Activated T-cell treated with anti-CD3 and anti-CD28 coated beads for 4 hours (primary cell): Measurements from ENCODE around the gene CD2AP.

Experiments
- DNase-seq: peaks from one replicate; pipeline ENCODE4 v3.0.0-alpha.2; 2020

CD2AP gene

DNA sequence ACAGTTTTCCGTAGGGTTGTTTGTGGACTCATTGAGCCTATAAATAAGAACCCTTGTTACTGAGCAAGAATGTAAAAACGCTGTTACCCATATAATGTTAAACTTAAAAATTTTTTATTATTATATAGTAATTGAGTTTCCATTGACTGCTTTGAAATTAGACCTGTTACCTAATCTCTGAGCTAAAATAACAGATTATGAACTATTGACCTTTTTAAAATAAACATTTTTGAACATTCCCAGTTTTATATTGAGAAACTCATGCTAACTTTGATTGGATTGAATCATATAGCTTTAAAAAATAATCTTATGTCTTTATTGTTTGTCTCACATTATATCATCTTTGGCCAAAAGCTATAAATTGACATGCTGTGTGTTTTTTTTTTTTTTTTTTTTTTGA lies 95.5 kb downstream of the CD2AP start:
- DNase-seq = no peak

DNA sequence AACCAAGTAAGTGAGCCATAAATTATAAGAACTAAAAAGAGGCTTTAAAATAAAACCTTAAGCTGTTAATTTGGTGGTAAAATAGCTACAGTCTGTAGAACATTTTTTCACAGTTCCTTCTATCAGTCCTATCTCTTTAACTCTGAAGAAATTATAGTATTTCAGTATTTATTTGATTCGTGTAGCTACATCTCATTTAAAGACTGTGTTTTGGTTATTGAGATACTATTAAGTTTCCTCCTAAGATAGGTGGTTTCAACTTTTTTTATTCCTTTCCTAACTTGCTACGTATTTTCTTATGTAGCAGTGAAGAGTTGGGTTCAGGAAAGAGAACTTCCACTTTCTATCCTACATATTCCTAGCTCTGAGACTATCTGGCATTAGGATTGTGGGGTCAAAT lies 97.2 kb downstream of the CD2AP start:
- DNase-seq = no peak

DNA sequence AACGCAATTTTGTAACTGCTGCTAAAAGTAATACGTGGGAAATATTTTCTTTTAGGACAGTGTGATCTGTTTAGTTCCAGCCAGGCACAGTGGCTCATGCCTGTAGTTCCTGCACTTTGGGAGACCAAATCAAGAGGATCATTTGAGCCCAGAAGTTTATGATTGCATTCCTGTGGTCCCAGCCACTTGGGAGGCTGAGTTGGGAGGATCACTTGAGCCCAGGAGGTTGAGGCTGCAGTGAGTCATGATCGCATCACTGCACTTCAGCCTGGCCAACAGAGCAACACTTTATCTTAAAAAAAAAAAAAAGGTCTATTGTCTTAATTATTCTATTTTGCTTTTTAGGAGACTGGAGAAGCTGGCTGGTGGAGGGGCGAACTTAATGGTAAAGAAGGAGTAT lies 101.5 kb downstream of the CD2AP start:
- no peak for DNase-seq

DNA sequence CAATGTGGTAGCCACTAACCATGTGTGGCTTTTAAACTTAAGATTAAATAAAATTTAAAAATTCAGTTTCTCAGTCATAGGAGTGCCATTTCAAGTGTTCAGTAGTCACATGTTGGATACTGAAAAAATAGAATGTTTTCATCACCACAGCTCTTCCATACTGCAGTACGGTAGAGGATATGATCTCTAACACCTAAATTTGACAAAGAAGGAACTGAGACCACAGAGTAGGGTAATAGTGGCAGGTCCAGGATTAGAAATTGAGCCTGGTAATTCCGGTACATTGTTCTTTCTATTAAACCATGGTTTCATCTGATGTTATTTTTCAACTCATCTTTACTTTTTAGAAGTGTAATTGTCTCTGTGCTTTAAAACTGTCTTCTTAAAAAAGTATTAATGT lies 104.0 kb downstream of the CD2AP start:
- no peak for DNase-seq

DNA sequence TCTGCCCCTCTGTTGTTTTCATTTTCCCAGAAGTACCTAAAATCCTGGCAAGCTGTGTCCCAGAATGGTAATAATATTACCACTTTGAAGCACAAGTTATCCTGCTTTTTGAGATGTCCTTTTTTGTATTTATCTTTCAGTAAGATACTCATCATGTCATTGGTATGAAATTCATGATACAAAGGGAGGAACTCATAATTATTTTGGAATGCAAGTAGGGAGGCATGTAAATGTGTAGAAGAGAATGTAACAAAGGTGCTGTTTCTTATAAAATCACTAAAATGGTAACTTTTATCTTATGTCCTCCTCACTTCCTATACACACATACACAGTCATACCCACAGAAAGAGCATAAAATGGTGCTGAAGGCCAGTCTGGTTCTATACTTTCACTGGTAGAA lies 109.9 kb downstream of the CD2AP start:
- no peak for DNase-seq

DNA sequence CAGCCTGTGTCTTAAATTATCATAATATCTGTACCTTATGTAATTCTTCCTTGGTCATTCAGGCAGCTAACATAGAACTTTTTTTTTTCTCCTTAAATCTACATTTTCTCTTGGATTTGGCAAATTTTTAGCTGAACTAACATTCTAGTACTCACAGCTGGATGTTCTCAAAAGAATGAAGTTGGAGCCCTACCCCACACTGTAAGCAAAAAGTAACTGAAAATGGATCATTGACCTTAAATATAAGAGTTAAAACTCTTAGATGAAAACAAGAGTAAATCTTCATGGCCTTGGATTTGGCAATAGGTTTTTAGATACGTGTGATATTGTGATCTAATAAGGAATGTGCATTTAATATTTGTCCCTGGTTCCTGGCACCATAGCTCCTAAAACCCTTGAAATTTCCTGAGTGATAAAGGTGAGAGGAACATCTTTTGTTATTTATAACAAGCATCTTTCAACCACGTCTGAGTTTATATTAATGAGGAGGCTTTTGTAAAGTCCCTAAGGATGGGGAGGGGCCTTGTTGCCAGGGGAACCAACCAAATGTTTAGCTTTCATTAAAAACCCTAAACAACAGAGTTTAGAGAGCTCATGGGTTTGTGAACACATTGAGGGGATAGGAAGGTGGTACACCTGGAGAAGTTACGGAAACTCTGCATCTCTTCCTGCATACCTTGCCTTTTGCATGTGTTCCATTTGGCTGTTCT lies 114.7 kb downstream of the CD2AP start:
- no peak for DNase-seq

DNA sequence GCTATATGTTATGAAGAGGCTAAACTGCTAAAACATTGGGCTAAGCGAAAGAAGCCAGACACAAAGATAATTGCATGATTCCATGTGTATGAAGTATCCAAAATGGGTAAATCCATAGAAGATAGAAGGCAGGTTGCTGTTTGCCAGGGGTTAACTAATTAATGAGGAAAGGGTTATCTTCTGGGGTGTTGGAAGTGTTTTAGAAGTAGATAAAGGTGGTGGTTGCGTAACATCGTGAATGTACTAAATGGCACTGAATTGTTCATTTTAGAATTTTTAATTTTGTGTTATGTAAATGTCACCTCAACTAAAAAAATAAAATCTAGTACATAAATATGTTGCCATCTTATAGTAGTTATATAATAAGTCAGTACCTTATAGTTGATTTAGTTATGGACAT lies 116.4 kb downstream of the CD2AP start:
- DNase-seq = no peak

DNA sequence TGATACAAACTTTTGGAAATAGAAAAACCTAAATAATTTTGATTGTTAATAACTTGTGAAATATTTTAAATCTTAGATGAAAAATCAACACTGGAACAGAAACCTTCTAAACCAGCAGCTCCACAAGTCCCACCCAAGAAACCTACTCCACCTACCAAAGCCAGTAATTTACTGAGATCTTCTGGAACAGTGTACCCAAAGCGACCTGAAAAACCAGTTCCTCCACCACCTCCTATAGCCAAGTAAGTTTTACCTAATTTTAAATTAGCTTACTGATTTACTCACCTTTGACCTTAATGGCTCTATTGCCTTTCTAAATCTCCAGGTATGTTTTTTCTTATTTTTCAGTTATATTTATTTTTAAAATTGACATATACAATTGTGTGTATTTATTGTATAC lies 118.2 kb downstream of the CD2AP start:
- DNase-seq = no peak

DNA sequence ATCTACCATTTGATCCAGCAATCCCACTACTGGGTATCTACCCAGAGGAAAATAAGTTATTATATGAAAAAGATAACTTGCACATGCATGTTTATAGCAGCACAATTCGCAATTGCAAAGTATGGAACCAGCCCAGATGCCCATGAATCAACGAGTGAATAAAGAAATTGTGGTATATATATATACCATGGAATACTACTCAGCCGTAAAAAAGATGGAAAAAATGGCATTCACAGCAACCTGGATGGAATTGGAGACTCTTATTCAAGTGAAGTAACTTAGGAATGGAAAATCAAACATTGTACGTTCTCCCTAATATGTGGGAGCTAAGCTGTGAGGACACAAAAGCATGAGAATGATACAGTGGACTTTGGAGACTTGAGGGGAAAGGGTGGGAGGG lies 120.8 kb downstream of the CD2AP start:
- DNase-seq = no peak

DNA sequence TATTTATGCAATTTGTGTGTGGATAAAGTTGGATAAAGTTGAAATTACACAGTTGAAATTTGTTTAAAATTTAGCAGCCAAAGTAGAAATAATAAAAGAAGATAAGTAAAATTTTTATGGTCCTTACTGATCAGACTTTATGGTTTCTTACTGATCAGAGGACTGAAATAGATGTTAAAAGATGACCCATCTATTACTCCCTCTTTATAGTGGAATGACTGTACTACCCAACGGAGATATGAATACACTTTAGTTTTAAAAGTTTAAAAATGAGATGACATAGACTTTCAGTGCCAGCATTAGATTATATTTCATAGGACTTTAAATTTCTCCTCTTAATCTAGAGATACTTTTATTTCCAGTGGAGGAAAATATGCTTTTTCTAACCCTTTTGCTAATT lies 121.9 kb downstream of the CD2AP start:
- no peak for DNase-seq

DNA sequence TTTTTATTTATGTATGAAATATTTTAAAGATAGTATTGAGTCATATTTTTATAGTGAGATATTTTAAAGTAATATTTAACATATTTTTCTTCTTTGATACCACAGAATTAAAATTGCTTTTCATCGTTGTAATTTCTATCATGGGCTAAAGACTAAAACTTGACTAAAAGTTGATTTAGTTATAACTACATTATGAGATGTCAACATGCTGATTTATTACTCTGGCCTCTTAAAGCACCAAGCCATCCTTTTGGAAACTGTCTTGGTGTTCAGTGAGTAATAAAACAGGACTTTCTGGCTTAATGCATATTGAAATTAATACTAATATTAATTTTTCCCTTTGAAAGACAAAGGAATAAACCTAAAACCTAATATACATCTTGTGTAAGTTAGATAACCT lies 125.6 kb downstream of the CD2AP start:
- DNase-seq = no peak

DNA sequence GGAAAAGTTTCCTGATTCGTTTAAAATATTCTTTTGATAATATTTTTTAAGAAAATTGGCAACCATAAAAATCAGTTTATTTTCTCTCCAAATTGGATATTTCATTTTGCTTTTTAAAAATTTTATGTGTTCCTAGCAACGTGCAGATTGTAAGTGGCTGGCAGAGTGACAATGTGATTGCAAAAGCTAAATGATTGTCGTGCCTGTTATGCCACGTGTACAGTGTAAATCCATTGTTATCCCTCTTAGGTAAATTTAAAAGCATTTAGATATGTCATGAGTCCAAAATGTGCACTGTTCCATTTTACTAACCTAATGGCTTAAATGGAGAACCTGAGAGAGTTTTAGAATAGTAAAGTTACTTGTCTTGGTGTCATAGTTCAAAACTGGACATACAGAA lies 126.4 kb downstream of the CD2AP start:
- DNase-seq = no peak

DNA sequence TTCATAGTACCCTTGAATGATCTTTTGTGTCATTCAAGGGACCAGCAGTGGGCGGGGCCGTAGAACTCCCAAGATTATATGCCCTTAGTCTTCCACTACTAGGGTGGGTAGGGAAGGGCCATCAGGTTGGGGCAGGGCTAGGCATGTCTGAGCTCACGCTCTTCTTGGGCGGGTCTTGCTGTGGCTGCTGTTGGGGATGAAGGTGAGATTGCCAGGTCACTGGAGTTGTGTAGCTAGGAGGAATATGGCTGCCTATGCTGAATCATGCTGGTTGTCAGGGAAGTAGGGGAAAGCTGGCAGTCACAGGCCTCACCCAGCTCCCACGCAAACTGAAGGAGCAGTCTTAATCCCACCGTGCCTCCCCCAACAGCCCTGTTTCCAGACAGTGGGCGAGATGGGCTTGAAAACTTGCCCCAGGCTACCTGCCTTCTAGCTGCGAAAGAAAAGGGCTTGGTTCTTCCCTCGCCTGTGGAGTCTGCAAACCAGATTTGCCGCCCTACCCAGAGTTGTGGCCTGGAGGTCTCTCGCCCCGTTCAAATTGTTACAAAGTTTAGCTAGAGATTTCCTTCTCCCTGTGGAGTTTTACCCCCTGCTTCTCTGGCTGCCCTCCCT lies 144.4 kb downstream of the CD2AP start:
- no peak for DNase-seq

DNA sequence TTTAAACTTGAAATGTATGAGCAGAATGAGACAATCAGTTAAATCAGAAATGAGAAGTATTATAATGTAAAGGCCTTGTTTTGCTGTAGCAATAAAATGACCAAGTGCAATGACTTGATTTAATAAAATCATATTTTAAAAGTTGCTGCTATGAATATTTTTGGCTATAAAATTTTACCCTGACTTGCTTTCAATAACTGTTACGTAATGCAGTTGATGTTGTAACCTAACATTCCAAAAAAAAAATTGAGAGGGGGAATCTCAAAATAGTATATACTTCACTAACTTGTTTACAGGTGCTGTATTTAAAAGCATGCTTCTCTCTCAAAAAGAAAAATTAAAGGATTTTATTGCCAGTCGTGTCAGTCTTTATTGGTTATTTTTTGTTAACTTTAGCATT lies 149.2 kb downstream of the CD2AP start:
- DNase-seq = no peak

DNA sequence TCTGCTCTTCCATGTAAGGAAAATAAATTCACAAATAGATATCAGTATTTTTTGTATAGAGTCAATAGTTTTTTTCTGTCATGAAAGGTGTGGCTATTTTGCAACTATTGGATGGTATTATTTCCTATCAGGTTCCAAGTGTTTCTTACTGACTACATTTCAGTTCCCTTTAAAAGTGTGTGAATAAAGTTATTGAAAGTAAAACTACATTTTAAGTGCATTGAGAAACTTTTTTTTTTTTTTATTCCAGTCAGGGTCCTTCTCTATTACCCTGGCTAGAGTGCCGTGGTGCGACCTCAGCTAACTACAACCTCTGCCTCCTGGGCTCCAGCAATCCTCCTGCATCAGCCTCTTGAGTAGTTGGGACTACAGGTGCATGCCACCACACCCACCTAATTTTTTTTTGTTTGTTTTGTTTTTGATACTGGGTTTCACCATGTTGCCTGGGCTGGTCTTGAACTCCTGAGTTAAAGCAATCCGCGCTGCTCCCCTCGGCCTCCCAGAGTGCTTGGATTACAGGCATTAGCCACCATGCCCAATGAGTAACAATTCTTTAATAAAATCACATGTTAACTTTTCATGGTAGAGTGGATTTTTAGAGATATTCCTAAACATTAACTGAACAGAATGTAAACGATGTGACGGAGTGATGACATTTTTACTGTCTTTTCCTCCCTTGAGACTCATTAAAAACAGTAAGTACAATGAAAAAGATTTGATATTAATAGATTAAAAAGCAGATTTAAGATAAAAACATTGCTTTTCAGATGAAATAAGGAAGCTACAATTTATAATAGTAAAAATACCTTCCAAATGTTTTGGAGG lies 151.1 kb downstream of the CD2AP start:
- DNase-seq = no peak

DNA sequence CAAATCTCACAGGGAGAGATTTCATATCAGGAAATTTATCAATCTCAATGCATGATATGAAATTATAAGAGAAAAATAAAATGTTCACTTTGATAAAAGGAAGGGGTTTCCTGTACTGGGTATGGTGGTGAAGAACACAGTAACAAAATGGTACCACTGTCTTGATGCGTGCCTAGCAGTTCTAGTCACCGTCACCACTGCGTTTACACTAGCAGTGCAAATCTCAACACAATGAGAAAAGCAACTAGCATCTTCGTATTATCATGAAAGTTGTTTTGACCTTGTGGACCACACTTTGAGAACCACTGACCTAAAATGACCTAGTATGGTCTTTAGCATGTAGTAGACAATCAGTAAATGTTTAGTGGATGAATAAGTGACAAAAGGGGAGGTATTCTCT lies 152.4 kb downstream of the CD2AP start:
- no peak for DNase-seq

DNA sequence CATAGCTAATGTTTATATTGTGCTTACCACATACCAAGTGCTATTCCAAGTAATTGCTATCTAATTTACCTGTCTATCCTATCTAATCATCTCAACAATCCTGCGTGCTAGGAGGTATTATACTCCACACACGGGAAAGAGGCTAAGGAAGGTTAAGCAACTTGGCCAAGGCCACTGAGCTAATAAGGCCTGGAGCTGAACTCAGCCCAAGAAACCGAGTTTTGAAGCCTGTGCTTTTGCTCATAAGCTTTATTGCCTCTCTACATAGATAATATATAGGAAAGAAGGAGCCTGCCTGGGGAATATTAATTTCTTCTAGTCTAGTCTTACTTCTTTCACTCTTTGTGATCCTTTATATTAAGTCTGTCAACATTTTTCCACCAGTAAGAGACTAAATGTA lies 153.0 kb downstream of the CD2AP start:
- DNase-seq = no peak

DNA sequence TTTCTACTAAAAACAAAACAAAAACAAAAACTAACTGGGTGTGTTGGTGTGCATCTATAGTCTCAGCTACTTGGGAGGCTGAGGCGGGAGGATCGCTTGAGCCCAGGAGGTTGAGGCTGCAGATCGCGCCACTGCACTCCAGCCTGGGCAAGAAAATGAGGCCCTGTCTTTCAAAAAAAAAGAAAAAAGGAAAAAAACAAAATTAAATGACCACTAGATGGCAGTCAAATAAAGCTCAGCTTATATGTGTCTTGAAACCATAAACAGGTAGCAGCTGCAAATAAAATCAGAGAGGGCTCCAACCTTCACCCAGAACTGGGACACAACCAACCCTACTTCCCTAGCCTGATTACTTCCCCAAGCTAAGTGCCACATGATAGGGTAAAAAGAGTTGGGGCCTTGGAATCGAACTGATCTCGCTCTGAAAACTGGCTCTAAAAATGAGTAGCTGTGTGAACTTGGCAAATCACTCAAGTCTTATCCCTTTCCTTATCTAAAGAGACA lies 153.7 kb downstream of the CD2AP start:
- no peak for DNase-seq

DNA sequence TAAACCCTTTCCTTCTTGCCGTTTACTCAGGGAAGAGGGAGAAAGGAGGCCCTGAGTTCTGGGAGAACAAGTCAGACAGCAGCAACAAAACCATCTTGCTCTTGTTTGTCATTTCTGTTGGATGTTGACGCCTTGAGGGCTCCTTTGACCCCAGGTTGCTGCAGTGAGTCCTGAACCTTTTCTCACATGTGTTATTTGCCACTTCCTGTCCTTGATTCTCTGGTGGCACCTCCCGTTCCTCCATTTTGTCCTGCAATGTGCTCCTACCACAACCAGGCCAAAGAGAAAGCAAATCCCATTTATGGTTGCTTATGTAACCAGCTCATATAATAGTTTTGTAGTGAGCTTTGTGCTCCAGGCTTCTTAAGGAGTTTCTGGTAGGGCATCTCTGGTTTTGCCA lies 154.2 kb downstream of the CD2AP start:
- DNase-seq = no peak

DNA sequence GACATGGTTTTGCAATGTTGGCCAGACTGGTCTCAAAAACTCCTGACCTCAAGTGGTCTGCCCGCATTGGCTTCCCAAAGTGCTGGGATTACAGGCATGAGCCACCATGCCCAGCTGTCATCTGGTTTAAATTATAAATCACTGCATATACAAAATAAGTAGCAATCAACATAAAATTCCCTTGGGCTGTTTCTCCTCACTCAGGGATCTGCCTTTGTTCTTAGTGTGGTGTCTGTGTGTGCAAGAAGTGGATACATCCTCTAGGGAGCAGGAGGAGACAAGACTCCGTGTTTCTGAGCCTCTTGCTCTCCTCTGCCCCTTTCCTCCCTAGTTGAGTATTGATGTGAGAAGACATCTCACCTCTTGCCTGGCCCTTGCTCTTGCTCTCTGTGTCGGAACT lies 155.6 kb downstream of the CD2AP start:
- no peak for DNase-seq

DNA sequence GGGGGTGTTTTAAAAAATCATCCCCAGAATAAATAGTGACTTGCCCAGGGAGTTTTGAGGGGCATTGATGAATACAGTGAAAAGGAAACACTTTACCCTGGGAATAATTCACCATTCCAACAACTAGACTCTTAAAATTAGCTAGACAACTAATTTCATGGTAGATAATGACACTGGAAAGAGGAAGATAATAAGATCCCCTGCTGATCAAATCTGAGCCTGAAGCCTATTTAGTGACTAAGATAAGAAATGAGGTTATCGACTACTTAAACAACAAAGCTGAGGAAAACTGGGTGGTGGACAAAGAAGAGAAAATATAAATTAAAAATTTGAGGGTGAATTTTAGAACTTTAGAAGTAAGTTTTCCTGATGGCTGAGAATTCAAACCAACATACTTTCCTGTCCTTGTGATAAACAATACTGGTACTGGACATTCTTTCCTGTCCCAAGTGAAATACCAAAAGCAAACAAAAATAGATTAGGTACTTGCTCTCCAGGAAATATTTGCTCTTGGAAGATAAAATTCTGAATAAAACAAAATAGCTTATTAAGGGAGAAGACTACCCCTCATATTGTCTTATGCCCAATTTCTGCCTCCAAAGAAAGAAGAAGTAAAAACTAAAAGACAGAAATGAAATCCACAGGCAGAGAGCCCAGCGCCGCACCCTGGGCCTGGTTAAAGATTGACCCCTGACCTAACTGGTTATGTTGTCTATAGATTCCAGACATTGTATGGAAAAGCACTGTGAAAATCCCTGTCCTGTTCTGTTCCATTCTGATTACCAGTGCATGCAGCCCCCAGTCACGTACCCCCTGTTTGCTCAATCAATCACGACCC lies 156.8 kb downstream of the CD2AP start:
- no peak for DNase-seq

DNA sequence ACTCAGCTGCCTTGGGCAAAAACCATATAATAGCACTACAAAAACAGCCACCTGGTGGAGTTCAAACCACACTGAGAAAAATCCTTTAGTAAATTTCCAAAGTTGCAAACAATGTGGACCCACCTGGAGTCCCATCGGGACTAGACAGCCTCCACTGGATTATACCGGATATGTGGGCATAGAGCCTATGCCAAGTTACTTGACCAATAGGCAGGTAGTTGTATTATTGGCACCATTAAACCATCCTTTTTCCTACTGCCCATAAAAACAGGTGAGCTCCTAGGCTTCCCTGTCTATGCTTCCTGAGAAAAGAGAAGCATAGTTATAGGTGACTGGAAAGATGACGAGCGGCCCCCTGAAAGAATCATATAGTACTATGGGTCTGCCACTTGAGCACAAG lies 169.1 kb downstream of the CD2AP start:
- no peak for DNase-seq

DNA sequence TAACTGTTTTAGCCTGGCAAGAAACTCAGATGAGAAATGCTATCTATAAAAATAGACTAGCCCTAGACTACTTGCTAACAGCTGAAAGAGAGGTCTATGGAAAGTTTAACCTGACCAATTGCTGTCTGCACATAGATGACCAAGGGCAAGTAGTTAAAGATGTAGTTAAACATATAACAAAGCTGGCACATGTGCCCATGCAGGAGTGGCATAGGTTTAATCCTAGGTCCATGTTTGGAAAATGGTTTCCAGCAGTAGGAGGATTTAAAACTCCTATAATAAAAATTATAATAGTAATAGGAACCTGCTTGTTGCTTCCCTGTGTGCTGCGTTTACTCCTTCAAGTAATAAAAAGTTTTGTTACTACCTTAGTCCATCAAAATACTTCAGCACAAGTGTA lies 169.6 kb downstream of the CD2AP start:
- no peak for DNase-seq
